Skeletal muscle satellite cell (primary cell): Measurements from ENCODE around the gene GATAD1.

ENCODE experiments used
- H3K27me3 ChIP-seq: 2 replicates; pipeline ENCODE4 v1.7.0; 2013; ENCODE audit warnings: low read length; ENCODE audit not compliant: control insufficient read depth, insufficient read depth
- H3K36me3 ChIP-seq: 2 replicates; pipeline ENCODE4 v1.7.0; 2013; ENCODE audit warnings: mild to moderate bottlenecking, control low read depth, low read length; ENCODE audit not compliant: insufficient read depth
- H3K4me1 ChIP-seq: 2 replicates; pipeline ENCODE4 v1.7.0; 2013; ENCODE audit warnings: low read length; ENCODE audit not compliant: control insufficient read depth, insufficient read depth
- H3K4me2 ChIP-seq: 2 replicates; pipeline ENCODE4 v1.7.0; 2013; ENCODE audit warnings: mild to moderate bottlenecking, low read length
- H3K4me3 ChIP-seq: 2 replicates; pipeline ENCODE4 v1.7.0; 2013; ENCODE audit warnings: low read length
- H3K9ac ChIP-seq: 2 replicates; pipeline ENCODE4 v1.7.0; 2013; ENCODE audit warnings: mild to moderate bottlenecking, low read depth, low read length, moderate library complexity
- H3K9me3 ChIP-seq: replicated peaks from 2 replicates; pipeline ENCODE4 v1.7.0; 2013; ENCODE audit warnings: mild to moderate bottlenecking, control low read depth, low read length

Gene GATAD1

GRCh38 chr7:92487804-92488203, 40.5 kb downstream of the GATAD1 start:
- Histone ChIP-seq H3K4me2 (no peak overlapping the region), H3K27me3 (no peaks in the 10 kb centered on the region), H3K4me3 (no peak overlapping the region), H3K9ac (no peak overlapping the region), H3K9me3 (no peaks in the 10 kb centered on the region), H3K36me3 (peaks cover 42% of the 10 kb centered on the region), H3K4me1 (no peaks in the 10 kb centered on the region)

DNA sequence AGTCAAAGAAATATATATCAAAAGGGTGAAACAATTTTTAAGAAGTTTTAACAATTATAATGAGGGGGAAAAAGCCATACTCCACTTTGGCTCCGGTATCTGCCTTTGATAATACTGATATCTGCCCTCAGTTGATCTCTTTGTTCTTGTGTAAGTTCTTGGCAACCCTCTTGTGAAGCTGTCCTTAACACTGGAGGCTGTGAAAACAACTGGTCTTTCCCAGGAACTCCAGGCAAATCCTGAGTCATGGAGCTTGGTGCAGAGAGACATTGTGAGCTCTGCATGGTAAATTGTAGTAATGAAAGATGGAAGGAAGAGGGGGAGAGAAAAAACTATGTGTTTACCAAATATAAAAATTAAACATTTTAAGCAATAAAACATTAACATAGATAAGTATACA, 42.4 kb downstream of the GATAD1 start:
- Histone ChIP-seq H3K9me3 (no peaks in the 10 kb centered on the region), H3K4me1 (no peaks in the 10 kb centered on the region), H3K36me3 (peaks cover 43% of the 10 kb centered on the region), H3K4me2 (no peak overlapping the region), H3K4me3 (no peak overlapping the region), H3K27me3 (no peaks in the 10 kb centered on the region), H3K9ac (no peak overlapping the region)

DNA sequence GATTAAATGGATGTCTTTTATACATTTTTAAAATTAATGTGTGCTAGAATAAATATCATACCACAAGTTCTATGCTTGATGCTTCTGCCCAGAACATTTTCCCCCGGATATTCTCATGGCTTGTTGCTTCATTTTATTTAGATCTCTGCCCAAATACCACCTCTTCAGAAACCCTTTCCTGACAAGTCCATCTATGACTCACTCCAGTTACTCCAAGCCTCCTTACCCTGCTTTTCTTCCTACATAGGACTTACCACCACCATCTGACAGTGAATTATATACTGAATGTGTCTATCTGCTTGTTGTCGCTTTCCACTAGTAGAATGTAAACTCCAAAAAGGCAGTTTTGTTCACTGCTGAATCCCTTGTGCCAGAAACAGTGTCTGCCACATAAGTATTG, 49.6 kb downstream of the GATAD1 start:
- H3K9ac ChIP-seq: no peak overlapping the region
- peaks cover 14% of the 10 kb centered on the region for H3K36me3 ChIP-seq
- no peak overlapping the region for H3K4me3 ChIP-seq
- no peaks in the 10 kb centered on the region for H3K4me1 ChIP-seq
- no peaks in the 10 kb centered on the region for H3K9me3 ChIP-seq
- H3K27me3 ChIP-seq: no peaks in the 10 kb centered on the region
- no peak overlapping the region for H3K4me2 ChIP-seq

DNA sequence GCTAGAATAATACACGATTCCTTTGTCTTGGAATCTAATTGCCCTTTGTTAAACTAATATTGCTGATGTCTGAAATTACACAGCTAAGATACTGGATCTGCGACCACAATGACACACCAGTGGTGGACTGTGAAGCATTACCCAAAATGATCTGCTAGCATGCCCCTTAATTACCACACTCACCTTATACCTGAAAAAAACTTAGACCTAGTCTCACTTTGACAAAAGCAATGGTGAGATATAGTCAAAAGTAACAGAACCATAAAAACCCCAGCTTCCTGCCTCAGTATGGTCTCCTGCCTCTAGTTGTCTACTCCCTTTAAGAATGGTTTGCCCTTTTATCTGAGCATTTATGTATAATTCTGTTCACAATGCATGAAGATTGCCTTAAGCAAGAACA, 51.3 kb downstream of the GATAD1 start:
- Histone ChIP-seq H3K27me3 (no peaks in the 10 kb centered on the region), H3K9me3 (no peaks in the 10 kb centered on the region), H3K4me2 (no peak overlapping the region), H3K4me3 (no peak overlapping the region), H3K4me1 (no peaks in the 10 kb centered on the region), H3K36me3 (peaks cover 10% of the 10 kb centered on the region), H3K9ac (no peak overlapping the region)

DNA sequence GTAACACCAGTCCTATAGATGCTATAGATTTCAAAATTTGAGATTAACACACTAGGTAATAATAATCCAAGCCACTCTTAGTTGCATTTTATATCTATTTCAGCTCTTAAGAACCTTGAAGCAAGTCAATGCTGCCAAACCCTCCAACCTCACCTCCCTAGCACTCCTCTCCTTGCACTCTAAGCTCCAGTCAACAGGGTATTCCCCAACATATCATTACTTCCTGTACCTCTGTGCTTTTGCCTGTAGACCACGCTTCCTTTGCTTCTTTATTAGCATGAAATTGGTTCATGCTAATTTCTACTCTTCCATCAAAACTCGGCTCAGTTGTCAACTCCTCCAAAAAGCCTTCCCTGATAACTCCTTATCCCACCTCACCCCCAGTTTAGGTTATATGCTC, 56.5 kb downstream of the GATAD1 start:
- Histone ChIP-seq H3K4me1 (no peaks in the 10 kb centered on the region), H3K9ac (no peak overlapping the region), H3K4me2 (no peak overlapping the region), H3K4me3 (no peak overlapping the region), H3K27me3 (no peaks in the 10 kb centered on the region), H3K9me3 (no peaks in the 10 kb centered on the region), H3K36me3 (peaks cover 16% of the 10 kb centered on the region)

GRCh38 chr7:92504563-92504962, 57.3 kb downstream of the GATAD1 start:
- H3K27me3 ChIP-seq: no peaks in the 10 kb centered on the region
- H3K4me3 ChIP-seq: no peak overlapping the region
- H3K36me3 ChIP-seq: peaks cover 13% of the 10 kb centered on the region
- H3K4me1 ChIP-seq: no peaks in the 10 kb centered on the region
- no peak overlapping the region for H3K4me2 ChIP-seq
- no peaks in the 10 kb centered on the region for H3K9me3 ChIP-seq
- H3K9ac ChIP-seq: no peak overlapping the region

DNA sequence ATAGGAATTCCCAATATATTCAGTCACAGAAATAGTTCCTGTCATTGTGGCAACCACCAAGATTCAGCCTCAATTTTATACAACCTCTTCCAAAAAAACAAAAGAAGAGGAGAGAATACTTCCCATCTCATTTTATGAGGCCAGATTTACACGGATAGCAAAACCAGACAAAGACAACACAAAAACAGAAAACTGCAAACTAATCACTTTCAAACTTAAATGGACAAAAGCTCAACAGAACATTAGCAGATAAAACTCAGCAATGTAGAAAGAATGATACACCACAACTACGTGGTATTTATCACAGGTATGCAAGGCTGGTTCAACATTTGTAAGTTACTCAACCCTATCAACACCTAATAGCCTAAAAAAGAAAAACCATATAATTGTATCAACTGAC, 59.1 kb downstream of the GATAD1 start:
- no peaks in the 10 kb centered on the region for H3K4me1 ChIP-seq
- no peaks in the 10 kb centered on the region for H3K27me3 ChIP-seq
- H3K9ac ChIP-seq: no peak overlapping the region
- H3K36me3 ChIP-seq: peaks cover 13% of the 10 kb centered on the region
- no peaks in the 10 kb centered on the region for H3K9me3 ChIP-seq
- no peak overlapping the region for H3K4me2 ChIP-seq
- H3K4me3 ChIP-seq: no peak overlapping the region

GRCh38 chr7:92508946-92509345, 61.7 kb downstream of the GATAD1 start:
- Histone ChIP-seq H3K9ac (no peak overlapping the region), H3K36me3 (peaks cover 6% of the 10 kb centered on the region), H3K9me3 (no peaks in the 10 kb centered on the region), H3K27me3 (no peaks in the 10 kb centered on the region), H3K4me2 (no peak overlapping the region), H3K4me3 (no peak overlapping the region), H3K4me1 (no peaks in the 10 kb centered on the region)
